ENCODE measurements around the gene FAM3B.
"Not testable (repeated sequence)": the region's sequence is repeated elsewhere in the genome, so short reads cannot be mapped to it uniquely, and the experiment has no call there.

DNA sequence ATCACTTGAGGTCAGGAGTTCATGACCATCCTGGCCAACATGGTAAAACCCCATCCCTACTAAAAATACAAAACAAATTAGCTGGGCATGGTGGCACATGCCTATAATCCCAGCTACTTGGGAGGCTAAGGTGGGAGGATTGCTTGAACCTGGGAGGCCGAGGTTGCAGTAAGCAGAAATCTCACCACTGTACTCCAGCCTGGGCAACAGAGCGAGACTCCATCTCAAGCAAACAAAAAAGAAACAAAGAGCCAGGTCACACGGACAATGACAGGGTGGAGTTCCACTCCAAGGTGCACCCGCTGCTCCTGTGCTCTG is 43.1 kb downstream of the FAM3B start:
- TF ChIP-seq CTCF (IDR thresholded peaks at IDR 0.05); ZFX (IDR thresholded peaks at IDR 0.05; ENCODE audit: borderline replicate concordance): not testable (repeated sequence)
